HepG2 (cell line): ENCODE results near the gene SKP1. TPM values are rescaled to one million over a fixed set of nuclear protein-coding genes. Genes with fewer than 3 reads are reported as not detected.

Source experiments
- ARNT ChIP-seq: fragments of 450-650 bp; IDR thresholded peaks from 2 replicates; pipeline ENCODE4 v1.6.1; 2017
- BATF2 ChIP-seq: sonication (generic); formaldehyde crosslinking; IDR thresholded peaks from 2 replicates; pipeline ENCODE4 v1.8.0; 2022; ENCODE audit warnings: mild to moderate bottlenecking, missing genetic modification reagents, moderate library complexity
- CSRNP1 ChIP-seq: sonication (generic); formaldehyde crosslinking; IDR thresholded peaks from 2 replicates; pipeline ENCODE4 v1.8.1; 2023; ENCODE audit warnings: mild to moderate bottlenecking, missing genetic modification reagents
- ESRRA ChIP-seq: sonication (generic); formaldehyde crosslinking; IDR thresholded peaks from 2 replicates; pipeline ENCODE4 v1.5.1; 2020; ENCODE audit warnings: mild to moderate bottlenecking, low read depth, missing genetic modification reagents
- HNF4G ChIP-seq, 2 experiments: sonication (generic) in 1 of 2; formaldehyde crosslinking in 1 of 2; IDR thresholded peaks; 2 replicates each; pipeline versions ENCODE4 v1.4.0 to v1.6.1; 2011 to 2020; ENCODE audit warnings: borderline replicate concordance in 2 of 2, low read depth in 2 of 2, mild to moderate bottlenecking in 2 of 2, low read length in 1 of 2, missing genetic modification reagents in 1 of 2, moderate library complexity in 1 of 2
- IRX3 ChIP-seq: sonication (generic); formaldehyde crosslinking; IDR thresholded peaks from 2 replicates; pipeline ENCODE4 v1.8.1; 2023; ENCODE audit warnings: mild to moderate bottlenecking, low read depth, missing genetic modification reagents, borderline replicate concordance
- KDM2A ChIP-seq: sonication (generic); formaldehyde crosslinking; IDR thresholded peaks from 2 replicates; pipeline ENCODE4 v1.4.0; 2020; ENCODE audit warnings: low read depth, missing genetic modification reagents, borderline replicate concordance
- KMT2A ChIP-seq: sonication (generic); formaldehyde crosslinking; IDR thresholded peaks from 2 replicates; pipeline ENCODE4 v1.4.0; 2020; ENCODE audit warnings: missing genetic modification reagents
- PAX8 ChIP-seq: sonication (generic); formaldehyde crosslinking; IDR thresholded peaks from 2 replicates; pipeline ENCODE4 v1.8.0; 2022; ENCODE audit warnings: mild to moderate bottlenecking, missing genetic modification reagents, borderline replicate concordance
- RARA ChIP-seq: IDR thresholded peaks from 2 replicates; pipeline ENCODE4 v1.6.1; 2016; ENCODE audit warnings: missing genetic modification reagents, missing compliant biosample characterization
- RERE ChIP-seq: IDR thresholded peaks from 2 replicates; pipeline ENCODE4 v1.6.1; 2016; ENCODE audit warnings: low read depth, missing genetic modification reagents, missing compliant biosample characterization
- RFXANK ChIP-seq: IDR thresholded peaks from 2 replicates; pipeline ENCODE4 v1.6.1; 2016
- RNF219 ChIP-seq: sonication (generic); formaldehyde crosslinking; IDR thresholded peaks from 2 replicates; pipeline ENCODE4 v1.5.0; 2020; ENCODE audit warnings: mild to moderate bottlenecking, missing genetic modification reagents
- ZBTB7A ChIP-seq: sonication (generic); formaldehyde crosslinking; IDR thresholded peaks from 2 replicates; pipeline ENCODE4 v1.8.0; 2022; ENCODE audit warnings: mild to moderate bottlenecking, missing genetic modification reagents
- ZNF329 ChIP-seq: sonication (generic); formaldehyde crosslinking; IDR thresholded peaks from 2 replicates; pipeline ENCODE4 v1.9.0; 2021; ENCODE audit warnings: low read depth, mild to moderate bottlenecking, missing genetic modification reagents
- ZNF382 ChIP-seq: sonication (generic); formaldehyde crosslinking; IDR thresholded peaks from 2 replicates; pipeline ENCODE4 v1.5.0; 2020; ENCODE audit warnings: missing genetic modification reagents, mild to moderate bottlenecking, borderline replicate concordance
- ZNF724P ChIP-seq: sonication (generic); formaldehyde crosslinking; IDR thresholded peaks from 2 replicates; pipeline ENCODE4 v1.8.0; 2022; ENCODE audit warnings: missing genetic modification reagents, borderline replicate concordance
- ZNF790 ChIP-seq: sonication (generic); formaldehyde crosslinking; IDR thresholded peaks from 2 replicates; pipeline ENCODE4 v1.8.0; 2022; ENCODE audit warnings: missing genetic modification reagents, mild to moderate bottlenecking, borderline replicate concordance
- polyA plus RNA-seq, 8 experiments: library from polyadenylated mRNA; depleted of rRNA in 3 of 8; stranded (reverse) in 7 of 8; unstranded in 1 of 8; fragments of >200 nt; fragmentation: Illumina TruSeq in 4 of 8; extraction: Trizol in 4 of 8; gene quantifications; 2 replicates each; pipeline versions ENCODE4 v1.2.1 to v1.2.3, GENCODE V29; 2011 to 2016; ENCODE audit warnings: low read depth in 4 of 8, missing spikeins in 1 of 8, mixed read lengths in 1 of 8; ENCODE audit not compliant: insufficient read depth in 1 of 8
- total RNA-seq, 5 experiments: library from RNA; depleted of rRNA; stranded (reverse); fragments of >200 nt; fragmentation: Illumina TruSeq; extraction: Trizol; gene quantifications; 2 replicates each; pipeline ENCODE4 v1.2.3, GENCODE V29; 2016; ENCODE audit warnings: low read depth in 1 of 5

Gene SKP1
- total and polyA plus RNA-seq, 2 of the 13 experiments (the other 11 are each of a cell fraction or from before 2014, with no cell fraction given), result 134 to 340 TPM

- no peak for TF ChIP-seq RERE (CRISPR knock-in tag)
- no peak for TF ChIP-seq ZBTB7A (CRISPR knock-in tag)
- no peak for TF ChIP-seq IRX3 (CRISPR knock-in tag)
- TF ChIP-seq PAX8, result 0 out of 2 replicates have a peak, but pooled peaks have one; percentile 67
- no peak for TF ChIP-seq ZNF329 (CRISPR knock-in tag)
- no peak for TF ChIP-seq BATF2
- no peak for TF ChIP-seq RNF219 (CRISPR knock-in tag)
- no peak for TF ChIP-seq ZNF790 (CRISPR knock-in tag)
- no peak for TF ChIP-seq ZNF382
- TF ChIP-seq CSRNP1 (CRISPR knock-in tag), result no peak
- TF ChIP-seq KMT2A, result no peak
- peak; percentile 34; the same call in 1 of the 2 replicates for TF ChIP-seq KDM2A (CRISPR knock-in tag)
- no peak for TF ChIP-seq RFXANK (CRISPR knock-in tag)
- no peak for TF ChIP-seq ARNT
- TF ChIP-seq HNF4G (IDR thresholded peaks at IDR 0.05; ENCODE audit: borderline replicate concordance, low read depth, low read length), result no peak
- no peak for TF ChIP-seq HNF4G (CRISPR knock-in tag; IDR thresholded peaks at IDR 0.05; ENCODE audit: borderline replicate concordance, low read depth)
- TF ChIP-seq ZNF724P (CRISPR knock-in tag), result 0 out of 2 replicates have a peak, but pooled peaks have one; percentile 25
- TF ChIP-seq ESRRA (CRISPR knock-in tag), result no peak
- no peak for TF ChIP-seq RARA (CRISPR knock-in tag)
Measured at GRCh38 chr5:134177369-134178095, 782 bp upstream of the SKP1 start (continued).
